ENCODE measurements around the gene GID4. TPM values are rescaled to one million over a fixed set of nuclear protein-coding genes. Genes with fewer than 3 reads are reported as not detected.

GID4 gene
- total RNA-seq, 2 donors from 2014 or later = 11.0 to 19.1 TPM

DNA sequence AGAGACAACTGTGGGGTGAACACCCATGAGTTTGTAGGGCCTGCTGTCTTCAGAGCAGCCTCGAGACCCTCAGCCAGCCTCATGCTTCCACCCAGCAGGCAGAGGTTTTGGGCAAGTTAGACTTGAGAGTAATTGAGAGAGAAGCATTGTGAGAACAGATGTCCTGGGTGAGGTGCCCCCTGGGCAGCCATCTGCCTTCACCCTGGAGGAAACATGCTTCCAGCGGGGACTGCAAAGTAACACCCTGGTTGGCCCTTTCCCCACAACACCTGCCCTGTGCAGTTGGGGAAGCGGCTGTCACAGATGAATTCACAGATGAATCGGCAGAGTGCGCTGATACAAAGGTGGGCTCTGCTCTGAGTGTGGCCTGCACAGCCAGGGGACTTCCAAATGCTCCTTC lies 23.6 kb upstream of the GID4 start:
- TF ChIP-seq POLR2AphosphoS5 (IDR thresholded peaks at IDR 0.05) = no peak
- TF ChIP-seq, protein P1, sequence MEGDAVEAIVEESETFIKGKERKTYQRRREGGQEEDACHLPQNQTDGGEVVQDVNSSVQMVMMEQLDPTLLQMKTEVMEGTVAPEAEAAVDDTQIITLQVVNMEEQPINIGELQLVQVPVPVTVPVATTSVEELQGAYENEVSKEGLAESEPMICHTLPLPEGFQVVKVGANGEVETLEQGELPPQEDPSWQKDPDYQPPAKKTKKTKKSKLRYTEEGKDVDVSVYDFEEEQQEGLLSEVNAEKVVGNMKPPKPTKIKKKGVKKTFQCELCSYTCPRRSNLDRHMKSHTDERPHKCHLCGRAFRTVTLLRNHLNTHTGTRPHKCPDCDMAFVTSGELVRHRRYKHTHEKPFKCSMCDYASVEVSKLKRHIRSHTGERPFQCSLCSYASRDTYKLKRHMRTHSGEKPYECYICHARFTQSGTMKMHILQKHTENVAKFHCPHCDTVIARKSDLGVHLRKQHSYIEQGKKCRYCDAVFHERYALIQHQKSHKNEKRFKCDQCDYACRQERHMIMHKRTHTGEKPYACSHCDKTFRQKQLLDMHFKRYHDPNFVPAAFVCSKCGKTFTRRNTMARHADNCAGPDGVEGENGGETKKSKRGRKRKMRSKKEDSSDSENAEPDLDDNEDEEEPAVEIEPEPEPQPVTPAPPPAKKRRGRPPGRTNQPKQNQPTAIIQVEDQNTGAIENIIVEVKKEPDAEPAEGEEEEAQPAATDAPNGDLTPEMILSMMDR (IDR thresholded peaks at IDR 0.05) = no peak
- TF ChIP-seq POLR2A (IDR thresholded peaks at IDR 0.05) = no peak
- Histone ChIP-seq H3K4me1 (replicated peaks) (no peaks in the 10 kb centered on the region), H3K27me3 (replicated peaks; ENCODE audit: insufficient read depth) (no peaks in the 10 kb centered on the region), H3K9me3 (no peaks in the 10 kb centered on the region), H3K27ac (no peak overlapping the region), H3K36me3 (no peaks in the 10 kb centered on the region), H3K4me3 (no peak overlapping the region)
- no peak for DNase-seq (ENCODE audit: low spot score)
- intact Hi-C loops (cut with DNase I) = no loop called here
- WGBS = 95% methylated on average over 5 of the region's 5 CpGs

DNA sequence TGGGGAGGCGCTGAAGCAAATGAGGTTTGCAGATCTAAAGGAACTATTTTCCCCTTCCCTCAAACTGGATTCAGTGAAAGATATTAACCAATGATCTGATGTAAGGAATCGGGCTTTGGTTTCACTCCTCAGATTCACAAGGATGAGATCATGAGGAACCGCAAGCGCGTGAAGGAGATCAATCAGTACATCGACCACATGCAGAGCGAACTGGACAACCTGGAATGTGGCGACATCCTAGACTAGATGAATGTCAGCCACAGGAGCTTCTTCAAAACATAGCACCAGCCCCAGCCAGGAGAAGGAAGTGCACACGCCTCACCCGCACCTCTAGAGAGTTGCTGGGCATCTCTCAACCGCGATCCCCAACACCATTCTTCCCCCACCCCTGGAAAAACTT lies 22.8 kb upstream of the GID4 start:
- H3K9me3 ChIP-seq = no peaks in the 10 kb centered on the region
- DNase-seq (ENCODE audit: low spot score) = no peak
- H3K4me1 ChIP-seq (replicated peaks) = no peaks in the 10 kb centered on the region
- H3K36me3 ChIP-seq = no peaks in the 10 kb centered on the region
- intact Hi-C loops (cut with DNase I) = no loop called here
- H3K4me3 ChIP-seq = no peak overlapping the region
- H3K27ac ChIP-seq = no peak overlapping the region
- TF ChIP-seq, protein P1 (IDR thresholded peaks at IDR 0.05) = no peak
- TF ChIP-seq POLR2A (IDR thresholded peaks at IDR 0.05) (no peak), POLR2AphosphoS5 (IDR thresholded peaks at IDR 0.05) (no peak)
- 97% methylated on average over 12 of the region's 12 CpGs for WGBS
- H3K27me3 ChIP-seq (replicated peaks; ENCODE audit: insufficient read depth) = no peaks in the 10 kb centered on the region

DNA sequence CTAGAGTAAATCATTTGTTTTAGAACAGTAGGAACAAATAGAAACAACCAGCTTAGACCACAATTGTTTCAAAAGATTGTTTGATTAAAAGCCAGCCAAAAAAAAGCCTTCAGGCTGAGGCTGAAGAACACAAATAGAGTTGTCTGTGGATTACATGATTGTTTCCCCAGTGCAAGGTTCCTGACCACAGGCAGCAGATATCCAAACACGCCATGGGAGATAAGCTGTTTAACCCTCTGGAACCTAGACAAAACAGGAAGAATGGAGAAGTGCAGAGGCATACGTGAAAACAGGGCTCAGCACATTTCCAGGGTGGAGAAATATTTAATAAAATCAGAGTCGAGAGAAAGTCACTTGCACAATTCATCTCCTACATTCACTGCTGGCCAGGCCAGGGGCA lies 21.2 kb upstream of the GID4 start:
- DNase-seq (ENCODE audit: low spot score) = no peak
- no peaks in the 10 kb centered on the region for H3K27me3 ChIP-seq (replicated peaks; ENCODE audit: insufficient read depth)
- H3K4me1 ChIP-seq (replicated peaks) = no peaks in the 10 kb centered on the region
- TF ChIP-seq POLR2AphosphoS5 (IDR thresholded peaks at IDR 0.05) (no peak), POLR2A (IDR thresholded peaks at IDR 0.05) (no peak)
- TF ChIP-seq, protein P1 (IDR thresholded peaks at IDR 0.05) = no peak
- WGBS = 27% methylated on average over 3 of the region's 3 CpGs
- intact Hi-C loops (cut with DNase I) = no loop called here
- H3K36me3 ChIP-seq = no peaks in the 10 kb centered on the region
- H3K27ac ChIP-seq = peak overlapping the region; percentile 12 to 44
- H3K9me3 ChIP-seq = no peaks in the 10 kb centered on the region
- no peak overlapping the region for H3K4me3 ChIP-seq

DNA sequence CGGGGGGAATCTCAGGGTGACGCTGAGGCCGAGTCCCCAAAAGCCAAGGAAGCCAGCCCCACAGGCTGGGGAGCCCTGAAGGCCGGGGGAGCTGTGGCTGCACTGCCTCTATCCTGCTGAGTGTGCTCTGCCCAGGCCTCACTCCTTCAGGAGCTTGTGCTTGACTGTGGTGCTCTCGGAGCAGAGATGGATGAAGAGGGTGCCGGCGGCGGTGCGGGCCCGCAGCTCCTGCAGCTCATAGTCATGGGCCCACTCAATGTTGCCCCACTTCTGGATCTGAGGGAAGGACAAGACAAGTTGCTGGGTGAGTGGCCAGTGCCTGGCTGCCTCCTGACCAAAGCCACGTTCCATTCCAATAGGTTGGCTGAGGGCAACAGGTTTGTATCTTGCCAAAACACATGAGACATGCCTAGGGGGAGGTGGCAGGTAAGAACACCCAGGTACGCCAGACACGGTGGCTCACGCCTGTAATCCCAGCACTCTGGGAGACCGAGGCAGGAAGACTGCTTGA lies 20.7 kb upstream of the GID4 start:
- no peaks in the 10 kb centered on the region for H3K36me3 ChIP-seq
- TF ChIP-seq POLR2A (IDR thresholded peaks at IDR 0.05) = no peak
- TF ChIP-seq, protein P1 (IDR thresholded peaks at IDR 0.05) = no peak
- no peak for TF ChIP-seq POLR2AphosphoS5 (IDR thresholded peaks at IDR 0.05)
- H3K4me3 ChIP-seq = no peak overlapping the region
- no peak for DNase-seq (ENCODE audit: low spot score)
- H3K4me1 ChIP-seq (replicated peaks) = no peaks in the 10 kb centered on the region
- no peaks in the 10 kb centered on the region for H3K9me3 ChIP-seq
- intact Hi-C loops (cut with DNase I) = no loop called here
- H3K27ac ChIP-seq = peak overlapping the region in 1 of 2 donors; percentile 44
- 93% methylated on average over 12 of the region's 15 CpGs for WGBS
- H3K27me3 ChIP-seq (replicated peaks; ENCODE audit: insufficient read depth) = no peaks in the 10 kb centered on the region

DNA sequence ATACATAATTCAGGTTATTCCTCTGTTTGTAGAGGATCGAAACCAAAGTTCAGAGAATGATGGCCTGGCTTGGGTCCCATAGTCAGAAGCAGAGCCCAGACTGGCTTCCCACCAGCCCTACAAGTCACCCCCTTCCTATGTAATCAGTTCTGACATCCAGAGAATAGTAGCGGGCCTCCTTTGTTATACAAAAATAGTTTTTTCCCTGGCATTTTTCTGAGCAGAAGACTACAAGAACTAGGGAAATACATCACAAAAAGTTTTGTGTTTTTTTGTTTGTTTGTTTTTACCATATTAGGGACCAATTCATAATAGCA lies 19.4 kb upstream of the GID4 start:
- no peaks in the 10 kb centered on the region for H3K9me3 ChIP-seq
- no peaks in the 10 kb centered on the region for H3K27me3 ChIP-seq (replicated peaks; ENCODE audit: insufficient read depth)
- no peak for TF ChIP-seq POLR2A (IDR thresholded peaks at IDR 0.05)
- WGBS = 49% methylated on average over 2 of the region's 2 CpGs
- H3K4me3 ChIP-seq = no peak overlapping the region
- H3K27ac ChIP-seq = no peak overlapping the region
- no peaks in the 10 kb centered on the region for H3K36me3 ChIP-seq
- no peaks in the 10 kb centered on the region for H3K4me1 ChIP-seq (replicated peaks)
- intact Hi-C loops (cut with DNase I) = no loop called here
- DNase-seq (ENCODE audit: low spot score) = no peak
